Measurements from ENCODE around the gene TOMT. TPM values are rescaled to one million over a fixed set of nuclear protein-coding genes. Genes with fewer than 3 reads are reported as not detected.

Gene TOMT
- total RNA-seq, 2 experiments from 2014 or later: not detected

DNA sequence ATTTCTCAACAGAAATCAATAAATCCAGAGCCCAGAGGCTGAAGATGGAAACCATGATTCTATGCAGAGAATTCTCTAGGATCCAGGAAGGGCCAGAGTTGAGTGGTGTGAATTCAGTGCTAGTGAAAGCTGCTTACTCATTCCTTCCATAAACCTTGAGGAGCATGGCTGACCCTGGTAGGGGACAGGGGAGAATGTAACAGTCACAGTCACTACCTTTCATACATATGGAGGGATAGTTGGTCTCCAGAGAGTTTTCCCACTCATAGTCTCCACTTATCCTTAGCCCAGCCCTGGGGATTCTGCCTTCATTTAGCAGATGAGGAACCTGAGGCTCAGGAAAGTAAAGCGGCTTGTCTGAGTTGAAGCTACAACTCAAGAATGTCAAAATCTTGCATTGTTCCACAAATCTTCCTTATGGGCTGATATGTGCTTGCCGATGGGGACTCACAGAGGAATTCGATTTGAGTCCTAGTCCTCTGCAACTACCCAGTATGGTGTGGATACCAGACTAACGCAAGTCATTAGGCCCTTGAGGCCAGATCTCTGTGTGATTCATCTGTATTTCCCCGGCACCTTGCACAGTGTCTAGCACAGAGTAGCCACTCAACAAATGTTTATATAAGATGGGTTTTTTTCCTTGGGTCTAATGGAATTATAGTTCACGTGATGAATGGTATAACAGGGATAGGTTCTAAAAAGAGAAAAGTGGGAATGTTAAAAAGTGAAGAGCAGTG, 10.5 kb downstream of the TOMT start:
- no peaks in the 10 kb centered on the region for H3K36me3 ChIP-seq (ENCODE audit: insufficient read depth, low read length)
- no peak overlapping the region for H2AFZ ChIP-seq (ENCODE audit: low read length)
- BruUV-seq (replicated peaks): no TSS peak
- DNase-seq (ENCODE audit: low spot score): no peak
- peaks cover 15% of the 10 kb centered on the region for H3K4me1 ChIP-seq (ENCODE audit: insufficient read depth, low read length, poor library complexity, severe bottlenecking)
- H3K9me3 ChIP-seq (ENCODE audit: low read length): no peaks in the 10 kb centered on the region
- no peaks in the 10 kb centered on the region for H4K20me1 ChIP-seq (ENCODE audit: insufficient read depth, low read length)
- no peak overlapping the region for H3K4me2 ChIP-seq (ENCODE audit: low read length)
- ChIA-PET POLR2A (interaction anchor here (0.6 kb wide), 1 partner anchor 1708 kb away, joined by 8 read pairs; no protein-coding TSS in a partner anchor), CTCF (ENCODE audit: unreplicated experiment) (no interaction called here)
- TF ChIP-seq, protein P1, sequence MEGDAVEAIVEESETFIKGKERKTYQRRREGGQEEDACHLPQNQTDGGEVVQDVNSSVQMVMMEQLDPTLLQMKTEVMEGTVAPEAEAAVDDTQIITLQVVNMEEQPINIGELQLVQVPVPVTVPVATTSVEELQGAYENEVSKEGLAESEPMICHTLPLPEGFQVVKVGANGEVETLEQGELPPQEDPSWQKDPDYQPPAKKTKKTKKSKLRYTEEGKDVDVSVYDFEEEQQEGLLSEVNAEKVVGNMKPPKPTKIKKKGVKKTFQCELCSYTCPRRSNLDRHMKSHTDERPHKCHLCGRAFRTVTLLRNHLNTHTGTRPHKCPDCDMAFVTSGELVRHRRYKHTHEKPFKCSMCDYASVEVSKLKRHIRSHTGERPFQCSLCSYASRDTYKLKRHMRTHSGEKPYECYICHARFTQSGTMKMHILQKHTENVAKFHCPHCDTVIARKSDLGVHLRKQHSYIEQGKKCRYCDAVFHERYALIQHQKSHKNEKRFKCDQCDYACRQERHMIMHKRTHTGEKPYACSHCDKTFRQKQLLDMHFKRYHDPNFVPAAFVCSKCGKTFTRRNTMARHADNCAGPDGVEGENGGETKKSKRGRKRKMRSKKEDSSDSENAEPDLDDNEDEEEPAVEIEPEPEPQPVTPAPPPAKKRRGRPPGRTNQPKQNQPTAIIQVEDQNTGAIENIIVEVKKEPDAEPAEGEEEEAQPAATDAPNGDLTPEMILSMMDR (conservative IDR thresholded peaks at IDR 0.05; ENCODE audit: low read length): no peak
- no peak for TF ChIP-seq EZH2phosphoT487 (IDR thresholded peaks at IDR 0.05; ENCODE audit: borderline replicate concordance, low read depth, low read length)
- no peaks in the 10 kb centered on the region; the same call in 1 of the 2 replicates for H3K79me2 ChIP-seq (ENCODE audit: insufficient read depth, low read depth, low read length)
- intact Hi-C loops (cut with micrococcal nuclease; ENCODE audit: unreplicated experiment): no loop called here
- H3K9me2 ChIP-seq (ENCODE audit: insufficient read depth, low read length): no peaks in the 10 kb centered on the region
- H3K4me3 ChIP-seq (ENCODE audit: low read depth, low read length, poor library complexity, severe bottlenecking): no peak overlapping the region
- H3K27ac ChIP-seq (ENCODE audit: low read depth, low read length, poor library complexity, severe bottlenecking): no peak overlapping the region

DNA sequence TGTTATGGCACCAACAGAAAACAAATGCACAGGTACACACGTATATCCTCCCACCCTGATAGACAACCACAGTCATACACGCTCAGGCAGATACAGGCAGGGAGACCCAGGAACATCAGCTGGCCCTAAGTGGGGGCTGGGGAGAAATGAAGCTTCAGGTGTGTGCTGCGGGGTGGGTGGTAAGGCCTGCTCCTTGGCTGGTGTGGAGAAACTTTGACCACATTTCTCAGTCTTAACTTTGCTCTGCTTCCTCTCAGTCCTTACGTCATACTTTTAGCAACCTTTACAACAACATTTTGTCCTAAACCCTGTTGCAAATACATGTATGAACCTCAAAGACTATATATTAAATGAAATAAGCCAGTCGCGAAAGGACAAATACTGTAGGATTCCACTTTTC, 13.5 kb downstream of the TOMT start:
- Histone ChIP-seq H3K9me2 (ENCODE audit: insufficient read depth, low read length) (no peaks in the 10 kb centered on the region), H4K20me1 (ENCODE audit: insufficient read depth, low read length) (no peaks in the 10 kb centered on the region), H3K9me3 (ENCODE audit: low read length) (no peaks in the 10 kb centered on the region), H3K4me2 (ENCODE audit: low read length) (no peak overlapping the region), H3K79me2 (ENCODE audit: insufficient read depth, low read depth, low read length) (no peaks in the 10 kb centered on the region), H3K4me1 (ENCODE audit: insufficient read depth, low read length, poor library complexity, severe bottlenecking) (no peaks in the 10 kb centered on the region), H3K4me3 (ENCODE audit: low read depth, low read length, poor library complexity, severe bottlenecking) (no peak overlapping the region), H3K27ac (ENCODE audit: low read depth, low read length, poor library complexity, severe bottlenecking) (no peak overlapping the region), H2AFZ (ENCODE audit: low read length) (no peak overlapping the region), H3K36me3 (ENCODE audit: insufficient read depth, low read length) (no peaks in the 10 kb centered on the region)
- BruUV-seq (replicated peaks): no TSS peak
- TF ChIP-seq, protein P1 (conservative IDR thresholded peaks at IDR 0.05; ENCODE audit: low read length): no peak
- TF ChIP-seq EZH2phosphoT487 (IDR thresholded peaks at IDR 0.05; ENCODE audit: borderline replicate concordance, low read depth, low read length): no peak
- intact Hi-C loops (cut with micrococcal nuclease; ENCODE audit: unreplicated experiment): no loop called here
- CTCF ChIA-PET (ENCODE audit: unreplicated experiment): no interaction called here
- no peak for DNase-seq (ENCODE audit: low spot score)
- POLR2A ChIA-PET: interaction anchor here (0.6 to 0.8 kb wide), 2 partner anchors 126 to 722 kb away, joined by 3 to 7 read pairs; no protein-coding TSS in a partner anchor

DNA sequence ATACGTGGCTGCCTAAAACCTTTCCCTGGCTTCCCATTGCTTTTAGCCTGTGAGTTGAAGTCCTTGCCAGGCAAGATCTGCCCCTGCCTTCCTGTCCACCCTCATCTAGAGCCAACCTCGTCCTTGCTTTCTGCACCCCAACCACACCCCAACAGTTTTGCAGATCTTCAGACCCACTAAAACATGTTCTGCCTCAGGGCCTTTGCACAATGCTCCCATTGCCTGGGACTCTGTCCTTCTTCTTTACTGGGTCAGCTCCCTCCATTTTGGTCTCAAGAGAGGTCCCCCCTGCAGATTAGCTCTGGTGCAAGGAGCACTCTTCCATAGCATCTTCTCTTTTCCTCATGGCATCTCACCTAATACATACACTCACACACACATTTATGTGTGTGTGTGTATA, 15.2 kb downstream of the TOMT start:
- Histone ChIP-seq H3K27ac (ENCODE audit: low read depth, low read length, poor library complexity, severe bottlenecking) (no peak overlapping the region), H3K79me2 (ENCODE audit: insufficient read depth, low read depth, low read length) (no peaks in the 10 kb centered on the region), H3K9me3 (ENCODE audit: low read length) (0 out of 2 replicates have a peak, but pooled peaks cover 6% of the 10 kb centered on the region), H3K4me3 (ENCODE audit: low read depth, low read length, poor library complexity, severe bottlenecking) (no peak overlapping the region), H4K20me1 (ENCODE audit: insufficient read depth, low read length) (no peaks in the 10 kb centered on the region), H2AFZ (ENCODE audit: low read length) (no peak overlapping the region), H3K4me1 (ENCODE audit: insufficient read depth, low read length, poor library complexity, severe bottlenecking) (no peaks in the 10 kb centered on the region), H3K36me3 (ENCODE audit: insufficient read depth, low read length) (no peaks in the 10 kb centered on the region), H3K9me2 (ENCODE audit: insufficient read depth, low read length) (no peaks in the 10 kb centered on the region), H3K4me2 (ENCODE audit: low read length) (no peak overlapping the region)
- BruUV-seq (replicated peaks): no TSS peak
- ChIA-PET CTCF (ENCODE audit: unreplicated experiment) (no interaction called here), POLR2A (no interaction called here)
- intact Hi-C loops (cut with micrococcal nuclease; ENCODE audit: unreplicated experiment): no loop called here
- TF ChIP-seq, protein P1 (conservative IDR thresholded peaks at IDR 0.05; ENCODE audit: low read length): no peak
- TF ChIP-seq EZH2phosphoT487 (IDR thresholded peaks at IDR 0.05; ENCODE audit: borderline replicate concordance, low read depth, low read length): no peak
- no peak for DNase-seq (ENCODE audit: low spot score)

Measured in OCI-LY7 (cell line).